ENCODE results near the gene GRAMD4.

GRAMD4 gene

GRCh38 chr22:46655861-46656608 lies 35.8 kb downstream of the GRAMD4 start:
- no peak for DNase-seq (ENCODE audit: low read depth)

- DNase-seq (ENCODE audit: low read depth) = no peak
These were observed 36.9 kb downstream of the GRAMD4 start for GRCh38 chr22:46656856-46657654.

- no peak for DNase-seq (ENCODE audit: low read depth)
These were observed 37.4 kb downstream of the GRAMD4 start for GRCh38 chr22:46657655-46657953.

- DNase-seq (ENCODE audit: low read depth) = no peak
These were observed 38.1 kb downstream of the GRAMD4 start for GRCh38 chr22:46657996-46658947.

GRCh38 chr22:46659059-46659790 lies 39.0 kb downstream of the GRAMD4 start:
- DNase-seq (ENCODE audit: low read depth) = no peak

- no peak for DNase-seq (ENCODE audit: low read depth)
These were observed 39.6 kb downstream of the GRAMD4 start for GRCh38 chr22:46659791-46660186.

GRCh38 chr22:46660604-46661201 lies 40.5 kb downstream of the GRAMD4 start:
- peak; percentile 50 for DNase-seq (ENCODE audit: low read depth)

GRCh38 chr22:46661221-46661851 lies 41.1 kb downstream of the GRAMD4 start:
- peak; percentile 69 for DNase-seq (ENCODE audit: low read depth)

- no peak for DNase-seq (ENCODE audit: low read depth)
These were observed 42.0 kb downstream of the GRAMD4 start for GRCh38 chr22:46662226-46662625.

GRCh38 chr22:46663001-46663400 lies 42.8 kb downstream of the GRAMD4 start:
- DNase-seq (ENCODE audit: low read depth) = no peak

- DNase-seq (ENCODE audit: low read depth) = no peak
These were observed 43.4 kb downstream of the GRAMD4 start for GRCh38 chr22:46663436-46664100.

GRCh38 chr22:46664301-46664855 lies 44.2 kb downstream of the GRAMD4 start:
- no peak for DNase-seq (ENCODE audit: low read depth)

- no peak for DNase-seq (ENCODE audit: low read depth)
These were observed 45.0 kb downstream of the GRAMD4 start for GRCh38 chr22:46665151-46665695.

- no peak for DNase-seq (ENCODE audit: low read depth)
These were observed 45.6 kb downstream of the GRAMD4 start for GRCh38 chr22:46665751-46666280.

- DNase-seq (ENCODE audit: low read depth) = no peak
These were observed 46.5 kb downstream of the GRAMD4 start for GRCh38 chr22:46666577-46667244.

GRCh38 chr22:46667245-46667623 lies 47.0 kb downstream of the GRAMD4 start:
- no peak for DNase-seq (ENCODE audit: low read depth)

GRCh38 chr22:46668116-46668515 lies 47.9 kb downstream of the GRAMD4 start:
- no peak for DNase-seq (ENCODE audit: low read depth)

- no peak for DNase-seq (ENCODE audit: low read depth)
These were observed 49.0 kb downstream of the GRAMD4 start for GRCh38 chr22:46669201-46669600.
